T-helper 1 cell (primary cell): ENCODE measurements around the gene JHY.
A peak's percentile ranks its signal among the peaks of the same experiment; 100 is the strongest.
"Not testable (repeated sequence)": the region's sequence is repeated elsewhere in the genome, so short reads cannot be mapped to it uniquely, and the experiment has no call there.

Source experiments
- DNase-seq, 5 donors: peaks; one replicate each; pipeline ENCODE4 v3.0.0-alpha.2; 2012 to 2020
- total RNA-seq, 4 donors: gene quantifications; one replicate each; lab custom pipeline; 2026; lab: John Stamatoyannopoulos, UW

The JHY gene
- total RNA-seq = 5.6 to 10.7 (median 7.3) reads per million in 4 donors

DNA sequence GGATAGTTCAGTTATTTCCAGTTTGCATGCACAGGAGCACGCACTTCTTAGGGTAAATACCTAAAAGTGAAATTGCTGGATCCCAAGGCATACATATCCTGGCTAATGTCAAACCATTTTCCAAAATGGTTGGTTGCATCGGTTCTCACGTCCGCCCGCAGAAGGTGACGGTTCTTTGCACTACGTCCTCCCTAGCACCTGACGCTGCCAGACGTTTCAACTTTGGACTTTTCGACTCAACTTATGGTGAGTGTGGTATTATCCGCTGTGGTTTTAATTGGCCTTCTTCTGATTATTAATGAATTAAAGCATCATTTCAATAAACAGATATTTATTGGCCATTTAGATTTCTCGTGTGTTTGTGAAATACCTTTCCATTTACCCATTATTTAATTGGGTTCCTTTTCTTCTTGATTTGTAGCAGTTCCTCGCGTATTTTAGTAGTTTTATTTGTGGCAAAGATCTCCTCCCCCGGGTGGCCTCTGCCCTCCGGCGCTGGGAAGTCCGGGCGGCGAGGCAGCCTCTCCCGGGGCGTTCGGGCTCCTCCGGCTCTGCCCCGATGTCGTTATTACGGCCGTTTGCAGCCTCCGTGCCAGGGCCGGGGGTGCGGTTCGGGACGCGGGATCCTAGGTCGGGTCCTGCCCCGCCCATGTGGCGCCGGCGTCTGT, at the start of gene JHY:
TSS of gene JHY (plus strand) at position 571 of the 668 bp plus-strand sequence. CDS start 3,091 bp downstream, outside the sequence.
- peak in 1 of 5 donors; percentile 35 for DNase-seq

DNA sequence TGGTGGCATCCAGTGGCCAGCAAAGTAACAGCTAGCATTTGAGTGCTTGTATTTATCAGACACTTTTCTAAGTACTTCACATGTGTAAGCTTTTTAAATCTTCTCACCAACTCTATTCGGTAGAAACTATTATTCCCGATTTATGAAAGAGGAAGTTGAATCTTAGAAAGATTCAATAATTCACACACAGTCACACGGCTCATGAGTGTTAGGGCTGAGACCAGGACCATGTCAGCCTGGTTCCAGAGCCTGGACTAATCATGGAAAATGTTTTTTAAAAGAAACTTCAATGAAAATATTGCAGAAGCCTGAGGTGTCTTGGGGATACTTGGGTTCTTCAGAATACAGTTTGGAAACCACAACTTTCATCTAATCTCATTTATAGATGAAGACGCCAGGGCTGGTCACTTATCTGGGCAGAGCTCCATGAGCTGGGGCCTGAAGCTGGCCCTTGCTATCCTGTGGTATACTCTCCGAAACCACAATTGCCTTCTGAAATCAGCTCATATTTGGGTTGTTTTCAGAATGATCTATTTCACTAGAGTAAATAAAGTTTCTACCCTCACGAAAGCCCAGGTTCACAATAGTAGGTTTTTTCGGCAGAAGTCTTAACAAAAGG, 48.6 kb upstream of the JHY start:
- no peak for DNase-seq

DNA sequence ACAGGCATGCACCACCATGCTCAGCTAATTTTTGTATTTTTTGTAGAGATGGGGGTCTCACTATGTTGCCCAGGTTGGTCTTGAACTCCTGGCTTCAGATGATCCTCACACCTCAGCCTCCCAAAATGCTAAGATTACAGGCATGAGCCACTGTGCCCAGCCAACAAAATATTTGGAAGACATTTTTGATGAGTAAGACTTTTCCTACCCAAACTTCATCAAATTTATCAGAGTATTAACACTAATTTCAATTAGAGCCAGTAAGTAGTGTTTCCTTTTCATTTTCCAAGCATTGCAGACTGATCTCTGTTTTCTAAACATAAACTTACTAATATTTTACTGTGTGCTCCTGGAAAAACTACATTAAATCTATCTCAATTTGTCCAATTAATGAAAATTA, 45.6 kb upstream of the JHY start:
- no peak for DNase-seq

DNA sequence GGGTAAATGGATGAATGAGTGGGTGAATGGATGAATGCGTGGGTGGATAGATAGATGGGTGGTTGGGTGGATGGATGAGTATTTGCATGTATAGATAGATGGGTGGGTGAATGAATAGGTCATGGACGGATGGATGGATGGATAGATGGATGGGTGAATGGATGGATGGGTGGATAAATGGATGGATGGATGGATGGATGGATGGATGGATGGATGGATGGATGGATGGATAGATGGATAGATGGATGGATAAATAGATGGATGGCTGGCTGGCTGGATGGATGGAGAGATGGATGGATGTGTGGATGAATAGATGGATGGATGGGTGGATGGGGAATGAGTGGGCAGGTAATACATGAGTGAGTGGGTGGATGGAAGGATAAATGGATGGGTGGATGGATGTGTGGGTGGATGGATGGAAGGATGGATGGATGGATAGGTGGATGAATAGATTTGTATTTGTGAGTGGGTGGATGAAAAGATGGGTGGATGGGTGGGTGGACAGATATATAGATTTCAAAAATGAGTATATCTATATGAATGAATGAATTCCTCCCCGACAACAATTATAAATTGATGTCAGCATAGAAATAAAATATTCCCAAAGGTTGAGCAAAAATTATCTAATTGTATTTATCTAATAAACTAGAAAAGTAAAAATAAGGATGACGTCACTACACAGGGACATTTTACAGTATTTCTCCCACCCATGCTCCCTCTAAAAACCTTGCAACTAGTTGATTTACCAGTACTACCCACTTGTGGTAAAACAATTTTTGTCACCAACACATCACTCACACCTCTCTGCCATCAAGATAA, 44.8 kb upstream of the JHY start:
- no peak for DNase-seq

DNA sequence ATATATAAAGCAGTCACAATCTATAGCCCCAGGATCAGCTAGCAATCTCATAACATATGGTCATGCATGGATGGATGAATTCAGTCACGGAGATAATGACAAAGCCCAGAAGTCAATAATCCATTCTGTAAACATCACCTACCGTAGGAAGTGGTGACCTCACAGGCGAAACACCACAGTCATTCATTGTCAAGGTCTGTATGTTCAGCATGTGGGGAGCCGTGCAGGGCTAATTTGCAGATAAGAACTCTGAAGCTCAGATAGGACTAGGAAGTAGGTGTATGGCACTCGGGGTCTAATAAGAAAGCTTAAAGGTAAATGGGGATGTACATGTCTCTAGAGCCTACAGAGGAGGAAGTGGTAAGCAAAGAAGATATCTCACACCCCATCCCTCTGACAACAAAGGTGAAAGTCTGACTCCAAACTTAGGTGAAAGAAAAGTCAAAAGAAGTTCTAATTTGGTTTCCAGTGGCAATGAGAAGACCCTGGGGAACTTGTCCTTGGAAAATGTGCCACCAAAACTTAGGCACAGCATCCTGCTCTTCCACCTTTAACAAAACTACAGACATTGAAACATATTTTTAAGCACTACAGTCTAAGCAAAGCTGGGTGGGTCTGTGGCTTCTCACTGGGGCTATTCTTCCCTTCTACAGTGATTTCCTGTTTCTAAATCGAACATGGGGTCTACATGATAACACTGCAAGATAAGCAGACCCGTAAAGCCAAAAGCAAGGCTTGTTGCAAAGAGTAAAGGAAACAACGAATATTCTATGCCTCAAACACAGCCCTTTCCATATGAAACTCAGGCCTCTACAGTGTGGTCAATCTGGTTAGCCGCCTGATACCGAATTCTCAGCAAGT, 39.0 kb upstream of the JHY start:
- peak in 3 of 5 donors; percentile 10 to 20 (median 16) for DNase-seq

DNA sequence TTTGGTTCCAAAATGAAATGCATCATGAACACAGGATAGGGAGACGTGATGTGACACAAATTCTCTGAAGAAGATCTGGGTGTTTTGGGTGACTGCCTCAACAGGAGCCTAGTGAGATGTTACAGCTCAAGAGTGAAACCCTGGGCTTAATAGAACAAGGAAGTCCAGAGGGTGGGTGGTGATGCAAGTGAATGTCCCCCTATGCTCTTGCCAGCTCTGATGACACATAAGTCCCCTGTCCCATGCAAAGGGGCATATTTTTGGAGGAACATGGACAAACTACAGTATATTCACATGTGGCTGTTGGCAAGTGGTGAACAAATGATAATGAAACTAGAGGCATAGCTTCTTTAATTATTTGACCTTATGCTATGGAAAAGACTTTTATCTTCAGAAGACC, 35.1 kb upstream of the JHY start:
- no peak for DNase-seq

DNA sequence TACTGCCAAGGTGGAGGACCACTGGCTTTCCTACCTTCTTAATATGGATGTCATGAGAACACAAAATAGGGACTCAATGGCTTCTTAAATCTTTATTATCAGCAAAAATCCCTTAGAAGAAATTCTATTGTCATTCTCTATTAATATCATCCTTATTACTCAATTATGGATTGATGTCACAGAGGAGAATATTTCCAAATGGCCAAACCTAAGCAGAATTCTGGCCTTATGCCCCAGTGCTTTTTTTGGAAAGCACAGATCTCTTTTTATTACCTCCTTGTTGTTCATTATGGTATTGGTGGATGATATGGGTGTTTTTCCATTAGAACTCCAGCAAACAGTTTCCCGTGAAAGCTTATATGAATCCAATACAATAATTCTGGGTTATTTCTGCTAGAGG, 34.4 kb upstream of the JHY start:
- no peak for DNase-seq

DNA sequence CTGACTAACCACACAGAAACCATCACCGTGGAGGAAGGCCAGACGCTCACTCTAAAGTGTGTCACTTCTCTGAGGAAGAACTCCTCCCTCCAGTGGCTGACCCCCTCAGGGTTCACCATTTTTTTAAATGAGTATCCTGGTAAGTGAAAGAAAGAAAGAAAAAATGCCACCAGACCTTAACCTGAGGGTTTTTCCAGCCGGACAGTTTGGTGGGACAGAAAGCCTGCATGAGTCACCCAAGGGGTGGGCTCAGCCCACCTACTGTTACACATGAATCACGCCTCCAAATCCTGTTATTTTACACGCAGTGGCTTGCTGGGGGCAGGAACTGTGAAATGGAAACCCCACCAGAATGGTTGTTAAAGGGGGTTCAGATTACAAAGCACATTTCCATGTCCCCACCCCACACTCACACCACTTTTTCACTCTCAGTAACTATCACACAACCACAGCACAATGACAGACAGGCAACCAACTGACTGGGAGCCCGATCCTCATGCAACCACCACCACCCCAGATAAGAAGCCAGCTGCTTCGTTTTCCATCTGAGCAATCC, 32.4 kb upstream of the JHY start:
- no peak for DNase-seq

DNA sequence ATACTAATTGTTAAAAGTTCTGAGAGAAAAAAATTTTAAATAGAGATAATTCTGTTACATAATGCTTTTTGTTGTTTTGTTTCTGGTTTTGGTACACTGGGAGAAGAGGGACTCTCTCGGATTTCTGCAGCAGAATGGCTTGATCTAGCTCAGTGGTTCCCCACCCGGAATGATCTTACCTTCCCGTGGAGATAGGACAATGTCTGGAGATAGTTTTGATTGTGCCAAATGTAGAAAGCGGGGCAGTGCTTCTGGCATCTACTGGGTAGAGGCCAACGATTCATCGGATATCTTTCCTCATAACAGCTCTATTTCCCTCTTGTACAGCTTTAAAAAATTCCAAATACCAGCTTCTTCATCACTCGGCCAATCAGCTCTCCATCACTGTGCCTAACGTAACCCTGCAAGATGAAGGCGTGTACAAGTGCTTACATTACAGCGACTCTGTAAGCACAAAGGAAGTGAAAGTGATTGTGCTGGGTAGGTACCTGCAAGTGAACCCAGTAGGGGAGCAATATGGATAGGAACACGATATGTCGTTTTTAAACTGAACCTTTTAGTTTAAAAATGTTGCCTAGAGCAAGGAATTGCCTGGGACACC, 31.1 kb upstream of the JHY start:
- peak in 2 of 5 donors; percentile 13 to 44 for DNase-seq

DNA sequence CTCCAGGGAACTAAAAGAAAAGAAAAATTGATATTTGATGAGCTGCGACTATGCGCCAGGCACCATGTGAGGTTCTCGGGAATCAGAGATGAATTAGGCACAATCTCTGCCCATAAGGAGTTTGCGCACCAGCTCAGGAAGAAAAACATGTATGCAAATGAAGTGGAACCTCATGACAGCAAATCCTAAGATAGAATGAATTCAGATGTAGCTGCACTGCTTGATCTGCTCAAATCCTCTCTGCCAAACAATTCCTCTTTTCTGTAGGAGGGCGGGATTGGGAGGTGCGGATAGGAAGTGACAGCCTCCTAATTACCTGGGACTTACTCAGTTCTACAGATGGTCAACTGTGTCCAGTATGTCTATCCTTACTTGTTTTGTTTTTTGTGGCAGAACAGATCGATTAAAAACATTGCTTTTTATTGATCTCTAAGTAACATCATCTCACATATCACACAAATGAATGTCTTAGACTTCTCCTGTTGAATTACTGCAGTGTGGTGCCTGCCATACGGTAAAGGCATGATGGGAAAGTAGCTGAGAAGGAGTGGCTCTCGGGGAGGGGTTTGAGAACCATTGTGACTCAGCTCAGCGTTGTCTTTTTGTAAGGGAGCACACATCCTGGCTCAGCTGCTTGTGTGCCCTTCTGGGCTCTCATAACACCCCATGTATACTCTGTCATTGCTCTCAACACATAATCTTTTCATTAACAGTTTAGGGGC, 30.3 kb upstream of the JHY start:
- peak in 1 of 5 donors; percentile 21 for DNase-seq

DNA sequence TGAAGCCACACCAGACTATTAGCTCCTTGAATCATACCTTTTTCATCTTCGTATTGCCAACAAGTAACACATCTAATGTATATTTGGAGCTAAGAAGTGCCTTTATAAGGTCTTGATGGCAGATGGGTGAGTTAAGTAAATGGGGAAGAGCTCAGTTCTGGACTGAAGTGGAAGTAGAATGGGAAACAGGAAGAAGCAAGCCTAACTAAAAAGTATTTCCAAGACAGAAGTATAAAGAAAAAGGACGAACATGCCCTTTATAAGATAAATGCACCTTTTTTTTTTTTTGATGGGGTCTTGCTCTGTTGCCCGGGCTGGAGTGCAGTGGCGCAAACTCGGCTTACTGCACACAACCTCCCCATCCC, 29.8 kb upstream of the JHY start:
- DNase-seq = no peak

DNA sequence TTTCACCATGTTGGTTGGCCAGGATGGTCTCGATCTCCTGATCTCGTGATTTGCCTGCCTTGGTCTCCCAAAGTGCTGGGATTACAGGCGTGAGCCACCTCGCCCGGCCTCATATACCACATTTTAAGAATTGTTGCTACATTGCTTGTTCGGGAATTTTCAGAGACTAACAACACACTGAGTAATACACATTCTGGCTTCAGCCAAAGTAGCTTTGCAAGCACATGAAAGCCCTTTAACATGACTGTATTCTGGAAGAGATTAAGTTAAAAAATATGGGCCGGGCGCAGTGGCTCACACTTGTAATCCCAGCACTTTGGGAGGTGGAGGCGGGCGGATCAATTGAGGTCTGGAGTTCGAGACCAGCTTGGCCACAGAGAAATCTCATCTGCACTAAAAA, 29.3 kb upstream of the JHY start:
- no peak for DNase-seq

DNA sequence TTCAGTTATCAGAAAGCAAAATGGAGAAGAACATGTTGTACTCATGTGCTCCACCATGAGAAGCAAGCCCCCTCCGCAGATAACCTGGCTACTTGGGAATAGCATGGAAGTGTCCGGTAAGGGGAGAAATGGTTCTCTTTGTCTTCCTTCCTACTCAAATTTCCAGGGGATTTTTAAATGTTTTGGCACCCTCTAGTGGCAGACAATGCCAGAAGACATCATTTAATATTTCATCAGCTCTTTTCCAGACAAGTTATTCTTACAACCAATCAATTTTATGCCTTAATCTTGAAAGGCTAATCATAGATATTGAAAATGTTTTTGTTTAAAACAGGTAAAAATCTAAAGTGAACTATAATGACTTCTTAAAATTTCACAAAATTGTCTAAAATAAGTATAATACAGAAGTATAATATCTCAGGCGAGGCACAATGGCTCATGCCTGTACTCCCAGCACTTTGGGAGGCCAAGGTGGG, 28.6 kb upstream of the JHY start:
- peak in 4 of 5 donors; percentile 15 to 54 (median 35) for DNase-seq

DNA sequence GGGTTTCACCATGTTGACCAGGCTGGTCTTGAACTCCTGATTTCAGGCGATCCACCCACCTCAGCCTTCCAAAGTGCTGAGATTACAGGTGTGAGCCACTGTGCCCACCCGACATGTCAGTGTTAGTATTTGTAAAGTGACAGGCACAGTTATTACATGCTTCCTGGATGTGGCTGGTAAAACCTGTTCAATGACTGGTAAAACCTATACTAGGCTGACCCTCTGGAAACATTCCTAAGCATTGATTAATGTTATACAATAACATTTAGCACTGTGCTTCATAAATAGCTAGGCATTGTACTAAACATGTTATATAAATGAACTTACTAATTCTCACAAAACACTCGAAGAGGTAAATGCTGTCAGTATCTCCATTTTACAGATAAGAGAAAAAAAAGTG, 20.9 kb upstream of the JHY start:
- no peak for DNase-seq

DNA sequence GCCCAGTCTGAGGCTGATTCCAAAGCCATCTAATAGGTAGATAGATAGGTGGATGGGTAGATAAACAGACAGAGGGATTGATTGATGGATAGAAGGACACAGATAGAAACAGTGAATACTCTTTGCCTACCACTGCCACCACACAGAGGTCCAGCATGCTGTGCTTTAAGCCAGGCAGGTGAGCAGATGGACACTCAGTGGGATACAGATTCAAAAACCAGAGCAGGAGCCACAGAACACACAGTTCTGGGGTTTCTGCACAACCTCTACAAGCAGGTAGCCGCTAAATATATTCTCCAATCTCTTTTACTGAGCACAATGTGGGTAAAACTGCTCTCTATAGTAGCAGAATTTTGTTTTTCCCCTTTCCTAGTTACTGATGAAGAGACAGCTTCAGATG, 20.5 kb upstream of the JHY start:
- no peak for DNase-seq

DNA sequence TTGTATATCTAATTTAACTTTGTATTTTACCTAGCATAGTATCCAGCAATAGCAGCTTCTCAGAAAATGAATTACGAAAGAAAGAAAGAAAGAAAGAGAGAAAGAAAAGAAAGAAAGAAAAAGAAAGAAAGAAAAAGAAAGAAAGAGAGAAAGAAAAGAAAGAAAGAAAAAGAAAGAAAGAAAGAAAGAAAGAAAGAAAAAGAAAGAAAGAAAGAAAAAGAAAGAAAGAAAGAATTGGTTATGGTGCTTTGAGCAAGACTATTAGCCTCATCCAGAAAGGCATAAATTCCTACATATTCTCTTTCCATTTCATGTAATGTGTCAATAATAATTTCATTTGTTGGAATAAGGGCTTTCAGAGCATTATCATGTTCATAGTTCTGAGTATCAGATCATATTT, 19.4 kb upstream of the JHY start:
- not testable (repeated sequence) for DNase-seq

DNA sequence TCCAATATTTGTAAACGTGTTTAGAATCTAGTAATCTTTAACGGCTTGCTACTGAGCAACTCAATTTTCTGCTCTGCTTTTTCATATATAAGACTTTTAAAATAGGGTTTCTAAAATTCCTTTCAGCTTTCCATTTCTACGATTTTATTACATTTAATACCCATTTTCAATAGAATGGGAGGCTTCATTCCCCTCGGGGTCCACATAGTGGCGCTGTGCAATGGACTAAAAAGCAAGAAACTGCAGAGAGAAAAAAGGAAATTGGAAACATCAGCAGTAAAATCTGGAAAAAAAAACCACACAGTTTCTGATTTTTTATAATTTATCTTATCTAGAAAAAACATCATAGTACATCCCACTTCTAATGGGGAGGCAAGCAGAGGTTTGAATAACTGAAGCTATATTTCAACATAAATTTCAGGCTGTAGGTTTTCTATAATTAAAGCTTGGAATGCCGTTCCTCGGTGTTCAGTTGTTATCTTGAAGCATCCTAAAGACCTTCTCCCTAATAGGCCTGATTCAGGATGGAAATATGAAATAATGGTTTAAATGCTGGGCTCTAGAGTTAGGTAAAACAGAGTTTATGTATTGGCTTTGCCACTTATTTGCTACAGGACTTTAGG, 18.7 kb upstream of the JHY start:
- peak in 2 of 5 donors; percentile 6 to 20 for DNase-seq

DNA sequence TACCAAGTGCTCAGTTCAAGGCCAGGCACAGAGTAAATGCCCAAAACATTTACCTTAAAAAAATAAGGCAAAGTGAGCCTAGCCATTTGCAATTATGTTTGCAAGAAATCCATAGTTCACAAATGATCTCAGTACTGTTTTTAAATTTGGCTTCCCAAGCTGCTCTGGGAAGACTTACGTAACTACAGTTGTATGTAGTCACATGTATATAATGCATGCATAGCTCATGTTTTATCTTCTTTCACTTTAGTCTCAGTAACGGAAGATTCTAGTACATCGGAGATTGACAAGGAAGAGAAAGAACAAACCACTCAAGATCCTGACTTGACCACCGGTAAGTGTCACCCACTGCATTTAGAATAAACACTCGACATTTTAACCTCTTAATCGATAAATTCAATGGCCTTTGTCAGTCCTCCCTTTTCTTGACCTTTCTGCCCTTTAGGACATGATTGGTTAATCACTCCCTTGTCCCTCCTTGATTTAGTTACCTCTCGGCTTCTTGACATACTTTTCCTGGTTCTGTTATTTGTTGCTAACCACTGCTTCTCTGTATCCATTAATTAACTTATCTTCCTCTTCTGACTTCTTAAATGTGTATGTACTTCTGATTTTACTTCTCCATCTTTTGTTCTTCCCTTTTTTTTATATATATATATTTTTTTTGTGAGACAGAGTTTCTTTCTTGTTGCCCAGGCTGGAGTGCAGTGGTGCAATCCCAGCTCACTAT, 18.0 kb upstream of the JHY start:
- DNase-seq = no peak

DNA sequence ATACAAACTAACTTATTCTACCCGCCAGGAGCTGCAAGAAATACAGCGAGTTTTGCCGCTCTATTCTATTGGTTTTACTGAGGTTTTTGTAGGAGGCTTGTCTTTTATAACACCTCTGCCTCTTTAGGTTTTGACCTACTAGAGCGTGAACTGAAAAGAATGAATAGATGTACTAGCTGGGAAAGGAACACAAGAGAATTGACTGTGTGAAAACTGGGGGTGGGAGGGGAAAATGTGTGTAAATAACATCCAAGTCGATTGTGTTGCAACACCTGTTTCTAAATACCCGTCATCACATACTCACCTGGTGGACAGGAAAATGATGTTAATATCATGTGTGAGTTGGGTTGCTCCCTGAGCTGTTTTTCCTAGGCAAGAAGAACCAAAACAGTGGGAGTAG, 12.9 kb upstream of the JHY start:
- no peak for DNase-seq

DNA sequence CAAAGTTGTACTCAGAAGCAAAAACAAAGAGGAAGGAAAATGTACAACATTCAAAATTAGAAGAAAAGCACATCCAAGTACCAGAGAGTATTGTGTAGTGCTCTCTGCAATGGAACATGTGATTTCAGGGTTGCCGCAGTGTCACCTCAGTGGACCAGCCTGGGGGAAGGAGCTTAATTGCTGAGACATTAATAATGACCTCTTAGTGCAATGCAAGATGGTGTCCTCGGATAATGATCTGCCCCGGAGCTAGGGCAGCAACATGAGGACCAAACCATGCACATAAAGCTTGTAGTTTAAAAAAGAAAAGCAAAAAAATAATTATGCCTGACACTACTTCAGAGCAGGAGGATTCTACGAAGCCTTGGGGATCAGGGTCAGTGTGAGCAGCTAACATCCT, 11.3 kb upstream of the JHY start:
- DNase-seq = no peak
